GM23338 (cell line): ENCODE data around the gene FHOD1. TPM values are rescaled to one million over a fixed set of nuclear protein-coding genes. Genes with fewer than 3 reads are reported as not detected.

Experiments used
- ATAC-seq: fragments of 200-7000 bp; cut with Tn5 transposase; 3 replicates; pipeline ENCODE4 v1.9.1; 2020
- DNase-seq: peaks from one replicate; pipeline ENCODE4 v3.0.0-alpha.2; 2015; ENCODE audit warnings: low spot score
- H2AFZ ChIP-seq: fragments of 200-600 bp; sonication (generic); 2 replicates; pipeline ENCODE4 v1.8.0; 2016; ENCODE audit warnings: antibody characterized with exemption, mild to moderate bottlenecking, moderate library complexity
- H3F3A ChIP-seq: fragments of 200-600 bp; sonication (generic); replicated peaks from 2 replicates; pipeline ENCODE4 v1.8.0; 2017; ENCODE audit warnings: antibody characterized with exemption, mixed run types, low read depth
- H3K27ac ChIP-seq: fragments of 200-600 bp; sonication (generic); 2 replicates; pipeline ENCODE4 v1.6.1; 2016; ENCODE audit warnings: low read depth
- H3K27me3 ChIP-seq: fragments of 200-600 bp; sonication (generic); 2 replicates; pipeline ENCODE4 v1.8.0; 2016; ENCODE audit warnings: mild to moderate bottlenecking, mixed run types, moderate library complexity; ENCODE audit not compliant: insufficient read depth
- H3K36me3 ChIP-seq: fragments of 200-600 bp; sonication (generic); 2 replicates; pipeline ENCODE4 v1.8.0; 2016; ENCODE audit warnings: mild to moderate bottlenecking; ENCODE audit not compliant: insufficient read depth
- H3K4me1 ChIP-seq: fragments of 200-600 bp; sonication (generic); 2 replicates; pipeline ENCODE4 v1.8.0; 2016; ENCODE audit warnings: mild to moderate bottlenecking, moderate library complexity; ENCODE audit not compliant: insufficient read depth
- H3K4me2 ChIP-seq: fragments of 200-600 bp; sonication (generic); 2 replicates; pipeline ENCODE4 v1.7.1; 2017; ENCODE audit warnings: mixed run types
- H3K4me3 ChIP-seq: fragments of 200-600 bp; sonication (generic); 2 replicates; pipeline ENCODE4 v1.6.1; 2016; ENCODE audit warnings: mixed run types
- H3K79me2 ChIP-seq: fragments of 200-600 bp; sonication (generic); replicated peaks from 2 replicates; pipeline ENCODE4 v1.8.0; 2017; ENCODE audit warnings: mild to moderate bottlenecking; ENCODE audit not compliant: insufficient read depth
- H3K9me2 ChIP-seq: fragments of 200-600 bp; sonication (generic); 2 replicates; pipeline ENCODE4 v1.8.0; 2017; ENCODE audit not compliant: insufficient read depth
- H4K20me1 ChIP-seq: fragments of 200-600 bp; sonication (generic); replicated peaks from 2 replicates; pipeline ENCODE4 v1.8.0; 2017; ENCODE audit warnings: mild to moderate bottlenecking; ENCODE audit not compliant: insufficient read depth
- H3K27ac Mint-ChIP-seq: 2 replicates; pipeline ENCODE4 v1.8.0; 2020; ENCODE audit warnings: inconsistent platforms, mild to moderate bottlenecking, moderate library complexity, mixed read lengths
- H3K27me3 Mint-ChIP-seq: 3 replicates; pipeline ENCODE4 v1.8.0; 2022; ENCODE audit warnings: low read depth, mild to moderate bottlenecking, moderate library complexity, mixed read lengths, inconsistent platforms; ENCODE audit not compliant: insufficient read depth, poor library complexity
- H3K36me3 Mint-ChIP-seq: 3 replicates; pipeline ENCODE4 v1.8.0; 2021; ENCODE audit warnings: low read depth, mild to moderate bottlenecking, inconsistent platforms, moderate library complexity, mixed read lengths
- H3K4me1 Mint-ChIP-seq: 3 replicates; pipeline ENCODE4 v1.8.0; 2020; ENCODE audit warnings: mild to moderate bottlenecking, inconsistent platforms, mixed read lengths
- H3K4me3 Mint-ChIP-seq: 3 replicates; pipeline ENCODE4 v1.8.0; 2021; ENCODE audit warnings: moderate library complexity, mild to moderate bottlenecking, inconsistent platforms, mixed read lengths
- H3K9me3 Mint-ChIP-seq: 3 replicates; pipeline ENCODE4 v1.8.0; 2020; ENCODE audit warnings: moderate library complexity, mild to moderate bottlenecking, inconsistent platforms, mixed read lengths
- JUNB ChIP-seq: IDR thresholded peaks from one replicate; pipeline ENCODE4 v1.6.1; 2016; ENCODE audit warnings: antibody characterized with exemption; ENCODE audit not compliant: unreplicated experiment
- NANOG ChIP-seq: IDR thresholded peaks from 2 replicates; pipeline ENCODE4 v1.6.1; 2016; ENCODE audit warnings: antibody characterized with exemption, borderline replicate concordance
- POLR2AphosphoS5 ChIP-seq: IDR thresholded peaks from 2 replicates; pipeline ENCODE4 v1.6.1; 2016; ENCODE audit warnings: antibody characterized with exemption, low read depth
- ZNF114 ChIP-seq: fragments of 250-450 bp; sonication (Bioruptor Pico); IDR thresholded peaks from 2 replicates; pipeline ENCODE4 v1.5.0; 2020; ENCODE audit warnings: mild to moderate bottlenecking, moderate library complexity
- ZNF331 ChIP-seq: fragments of 250-450 bp; sonication (Bioruptor Pico); IDR thresholded peaks from 2 replicates; pipeline ENCODE4 v1.5.0; 2020; ENCODE audit warnings: low read depth, mild to moderate bottlenecking, moderate library complexity
- polyA plus RNA-seq: library from polyadenylated mRNA; unstranded; fragments of >200 nt; fragmentation: Nextera tagmentation; extraction: Ambion mirVana; gene quantifications from 2 replicates; pipeline ENCODE4 v1.2.1, GENCODE V29; 2016
- total RNA-seq: library from RNA; depleted of rRNA; stranded (reverse); fragments of >200 nt; shearing (Covaris generic); gene quantifications from 2 replicates; pipeline ENCODE4 v1.2.3, GENCODE V29; 2014
- TF ChIP-seq, protein P1 (sequence below): fragments of 250-450 bp; sonication (Bioruptor Pico); IDR thresholded peaks from 2 replicates; pipeline ENCODE4 v1.5.0; 2020; ENCODE audit warnings: mild to moderate bottlenecking, moderate library complexity
- TF ChIP-seq, protein P2 (sequence below): IDR thresholded peaks from 2 replicates; pipeline ENCODE4 v1.6.1; 2016; ENCODE audit warnings: antibody characterized with exemption

Gene FHOD1
- total and polyA plus RNA-seq, 2 experiments from 2014 or later: 26.2 to 52.7 TPM

DNA sequence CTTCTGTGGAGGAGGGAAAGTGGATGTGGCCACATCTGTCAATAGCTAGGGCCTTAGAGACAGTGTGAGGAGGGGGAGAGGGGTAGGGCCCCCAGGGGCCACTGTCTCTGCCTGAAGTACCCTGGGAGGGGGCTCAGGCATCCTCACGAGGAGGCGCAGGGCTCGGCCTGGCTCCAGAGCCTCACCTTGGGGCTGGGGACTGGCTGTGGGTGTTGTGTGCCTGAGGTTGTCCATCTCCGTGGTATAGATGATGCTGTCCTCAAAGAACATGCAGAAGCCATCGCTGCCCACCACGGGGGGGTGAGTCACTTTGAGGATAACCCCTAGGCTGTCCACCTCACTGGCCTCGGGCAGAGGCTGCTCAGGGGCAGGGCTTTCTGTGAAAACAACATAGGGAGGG lies 44.2 kb upstream of the FHOD1 start (continued):
- TF ChIP-seq, protein P1, sequence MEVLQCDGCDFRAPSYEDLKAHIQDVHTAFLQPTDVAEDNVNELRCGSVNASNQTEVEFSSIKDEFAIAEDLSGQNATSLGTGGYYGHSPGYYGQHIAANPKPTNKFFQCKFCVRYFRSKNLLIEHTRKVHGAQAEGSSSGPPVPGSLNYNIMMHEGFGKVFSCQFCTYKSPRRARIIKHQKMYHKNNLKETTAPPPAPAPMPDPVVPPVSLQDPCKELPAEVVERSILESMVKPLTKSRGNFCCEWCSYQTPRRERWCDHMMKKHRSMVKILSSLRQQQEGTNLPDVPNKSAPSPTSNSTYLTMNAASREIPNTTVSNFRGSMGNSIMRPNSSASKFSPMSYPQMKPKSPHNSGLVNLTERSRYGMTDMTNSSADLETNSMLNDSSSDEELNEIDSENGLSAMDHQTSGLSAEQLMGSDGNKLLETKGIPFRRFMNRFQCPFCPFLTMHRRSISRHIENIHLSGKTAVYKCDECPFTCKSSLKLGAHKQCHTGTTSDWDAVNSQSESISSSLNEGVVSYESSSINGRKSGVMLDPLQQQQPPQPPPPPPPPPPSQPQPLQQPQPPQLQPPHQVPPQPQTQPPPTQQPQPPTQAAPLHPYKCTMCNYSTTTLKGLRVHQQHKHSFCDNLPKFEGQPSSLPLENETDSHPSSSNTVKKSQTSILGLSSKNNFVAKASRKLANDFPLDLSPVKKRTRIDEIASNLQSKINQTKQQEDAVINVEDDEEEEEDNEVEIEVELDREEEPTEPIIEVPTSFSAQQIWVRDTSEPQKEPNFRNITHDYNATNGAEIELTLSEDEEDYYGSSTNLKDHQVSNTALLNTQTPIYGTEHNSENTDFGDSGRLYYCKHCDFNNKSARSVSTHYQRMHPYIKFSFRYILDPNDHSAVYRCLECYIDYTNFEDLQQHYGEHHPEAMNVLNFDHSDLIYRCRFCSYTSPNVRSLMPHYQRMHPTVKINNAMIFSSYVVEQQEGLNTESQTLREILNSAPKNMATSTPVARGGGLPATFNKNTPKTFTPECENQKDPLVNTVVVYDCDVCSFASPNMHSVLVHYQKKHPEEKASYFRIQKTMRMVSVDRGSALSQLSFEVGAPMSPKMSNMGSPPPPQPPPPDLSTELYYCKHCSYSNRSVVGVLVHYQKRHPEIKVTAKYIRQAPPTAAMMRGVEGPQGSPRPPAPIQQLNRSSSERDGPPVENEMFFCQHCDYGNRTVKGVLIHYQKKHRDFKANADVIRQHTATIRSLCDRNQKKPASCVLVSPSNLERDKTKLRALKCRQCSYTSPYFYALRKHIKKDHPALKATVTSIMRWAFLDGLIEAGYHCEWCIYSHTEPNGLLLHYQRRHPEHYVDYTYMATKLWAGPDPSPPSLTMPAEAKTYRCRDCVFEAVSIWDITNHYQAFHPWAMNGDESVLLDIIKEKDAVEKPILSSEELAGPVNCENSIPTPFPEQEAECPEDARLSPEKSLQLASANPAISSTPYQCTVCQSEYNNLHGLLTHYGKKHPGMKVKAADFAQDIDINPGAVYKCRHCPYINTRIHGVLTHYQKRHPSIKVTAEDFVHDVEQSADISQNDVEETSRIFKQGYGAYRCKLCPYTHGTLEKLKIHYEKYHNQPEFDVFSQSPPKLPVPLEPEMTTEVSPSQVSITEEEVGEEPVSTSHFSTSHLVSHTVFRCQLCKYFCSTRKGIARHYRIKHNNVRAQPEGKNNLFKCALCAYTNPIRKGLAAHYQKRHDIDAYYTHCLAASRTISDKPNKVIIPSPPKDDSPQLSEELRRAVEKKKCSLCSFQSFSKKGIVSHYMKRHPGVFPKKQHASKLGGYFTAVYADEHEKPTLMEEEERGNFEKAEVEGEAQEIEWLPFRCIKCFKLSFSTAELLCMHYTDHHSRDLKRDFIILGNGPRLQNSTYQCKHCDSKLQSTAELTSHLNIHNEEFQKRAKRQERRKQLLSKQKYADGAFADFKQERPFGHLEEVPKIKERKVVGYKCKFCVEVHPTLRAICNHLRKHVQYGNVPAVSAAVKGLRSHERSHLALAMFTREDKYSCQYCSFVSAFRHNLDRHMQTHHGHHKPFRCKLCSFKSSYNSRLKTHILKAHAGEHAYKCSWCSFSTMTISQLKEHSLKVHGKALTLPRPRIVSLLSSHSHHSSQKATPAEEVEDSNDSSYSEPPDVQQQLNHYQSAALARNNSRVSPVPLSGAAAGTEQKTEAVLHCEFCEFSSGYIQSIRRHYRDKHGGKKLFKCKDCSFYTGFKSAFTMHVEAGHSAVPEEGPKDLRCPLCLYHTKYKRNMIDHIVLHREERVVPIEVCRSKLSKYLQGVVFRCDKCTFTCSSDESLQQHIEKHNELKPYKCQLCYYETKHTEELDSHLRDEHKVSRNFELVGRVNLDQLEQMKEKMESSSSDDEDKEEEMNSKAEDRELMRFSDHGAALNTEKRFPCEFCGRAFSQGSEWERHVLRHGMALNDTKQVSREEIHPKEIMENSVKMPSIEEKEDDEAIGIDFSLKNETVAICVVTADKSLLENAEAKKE: no peak
- TF ChIP-seq, protein P2, sequence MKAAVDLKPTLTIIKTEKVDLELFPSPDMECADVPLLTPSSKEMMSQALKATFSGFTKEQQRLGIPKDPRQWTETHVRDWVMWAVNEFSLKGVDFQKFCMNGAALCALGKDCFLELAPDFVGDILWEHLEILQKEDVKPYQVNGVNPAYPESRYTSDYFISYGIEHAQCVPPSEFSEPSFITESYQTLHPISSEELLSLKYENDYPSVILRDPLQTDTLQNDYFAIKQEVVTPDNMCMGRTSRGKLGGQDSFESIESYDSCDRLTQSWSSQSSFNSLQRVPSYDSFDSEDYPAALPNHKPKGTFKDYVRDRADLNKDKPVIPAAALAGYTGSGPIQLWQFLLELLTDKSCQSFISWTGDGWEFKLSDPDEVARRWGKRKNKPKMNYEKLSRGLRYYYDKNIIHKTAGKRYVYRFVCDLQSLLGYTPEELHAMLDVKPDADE: no peak
- no peak for TF ChIP-seq ZNF114 (CRISPR knock-in tag)
- TF ChIP-seq POLR2AphosphoS5: no peak

DNA sequence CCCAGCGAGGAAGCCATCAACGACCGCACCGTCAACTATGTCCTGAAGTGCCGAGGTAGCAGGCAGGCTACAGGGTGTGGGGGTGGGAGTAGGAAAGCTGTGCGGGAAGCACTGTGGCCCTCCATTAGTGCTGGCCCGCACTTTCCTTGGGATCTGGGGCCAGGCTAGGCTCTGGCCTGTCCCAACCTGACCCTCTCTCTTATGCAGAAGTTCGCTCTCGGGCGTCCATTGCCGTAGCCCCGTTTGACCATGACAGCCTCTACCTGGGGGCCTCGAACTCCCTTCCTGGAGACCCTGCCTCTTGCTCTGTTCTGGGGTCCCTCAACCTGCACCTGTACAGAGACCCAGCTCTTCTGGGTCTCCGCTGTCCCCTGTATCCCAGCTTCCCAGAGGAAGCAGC lies 40.7 kb upstream of the FHOD1 start:
- no peak overlapping the region for H3K27ac Mint-ChIP-seq
- Histone ChIP-seq H3K9me2 (no peaks in the 10 kb centered on the region), H3K4me3 (no peak overlapping the region), H3K4me1 (no peaks in the 10 kb centered on the region), H3K36me3 (no peaks in the 10 kb centered on the region), H4K20me1 (no peaks in the 10 kb centered on the region), H3K27me3 (no peaks in the 10 kb centered on the region), H3F3A (no peaks in the 10 kb centered on the region), H3K79me2 (no peaks in the 10 kb centered on the region), H3K4me2 (no peak overlapping the region), H2AFZ (no peak overlapping the region), H3K27ac (no peak overlapping the region)
- peaks cover under 1% of the 10 kb centered on the region for H3K36me3 Mint-ChIP-seq
- H3K9me3 Mint-ChIP-seq: no peaks in the 10 kb centered on the region
- no peak for TF ChIP-seq JUNB
- TF ChIP-seq NANOG: no peak
- TF ChIP-seq ZNF331 (CRISPR knock-in tag): no peak
- H3K27me3 Mint-ChIP-seq: peaks cover 3% of the 10 kb centered on the region
- no peaks in the 10 kb centered on the region; the same call in 1 of the 3 replicates for H3K4me1 Mint-ChIP-seq
- ATAC-seq (no peak), DNase-seq (no peak)
- no peak overlapping the region for H3K4me3 Mint-ChIP-seq
